CD4-positive, alpha-beta T cell (primary cell): ENCODE data around the gene PDLIM5. TPM values are rescaled to one million over a fixed set of nuclear protein-coding genes. Genes with fewer than 3 reads are reported as not detected.

Source experiments
- ATAC-seq: fragments of 200-7000 bp; cut with Tn5 transposase; one replicate; pipeline ENCODE4 v1.10.0; 2022; ENCODE audit warnings: mild to moderate bottlenecking; ENCODE audit not compliant: poor library complexity
- CTCF ChIA-PET: fragments of 350-600 bp; sonication (Branson Sonifier 250); formaldehyde crosslinking; loops from one replicate; lab custom pipeline; 2021; ENCODE audit warnings: antibody characterized with exemption, inconsistent platforms; lab: Charles Lee
- POLR2A ChIA-PET: fragments of 350-600 bp; sonication (Branson Sonifier 250); formaldehyde crosslinking; loops from one replicate; lab custom pipeline; 2021; ENCODE audit warnings: antibody characterized with exemption, inconsistent platforms; lab: Charles Lee
- DNase-seq, 14 experiments: peaks; one replicate each; pipeline ENCODE4 v3.0.0-alpha.2; 2013 to 2020; ENCODE audit warnings: mixed read lengths in 2 of 14
- H3K27ac ChIP-seq, 2 donors: one replicate each; pipeline versions ENCODE4 v1.5.1 to v1.7.0; 2013; ENCODE audit warnings: low read length in 2 of 2, low read depth in 1 of 2, mild to moderate bottlenecking in 1 of 2
- H3K27me3 ChIP-seq, 2 experiments: 1 replicate in 1 of 2; 2 replicates in 1 of 2; pipeline versions ENCODE4 v1.6.1 to v1.7.0; 2013; ENCODE audit warnings: low read length in 2 of 2, control low read depth in 1 of 2, mild to moderate bottlenecking in 1 of 2, moderate library complexity in 1 of 2; ENCODE audit not compliant: insufficient read depth in 2 of 2, control insufficient read depth in 1 of 2
- H3K36me3 ChIP-seq: one replicate; pipeline ENCODE4 v1.6.1; 2013; ENCODE audit warnings: low read length, control low read depth; ENCODE audit not compliant: insufficient read depth
- H3K4me1 ChIP-seq: one replicate; pipeline ENCODE4 v1.6.1; 2013; ENCODE audit warnings: low read length, control low read depth; ENCODE audit not compliant: insufficient read depth
- H3K4me3 ChIP-seq: one replicate; pipeline ENCODE4 v1.5.1; 2013; ENCODE audit warnings: mild to moderate bottlenecking, low read length, moderate library complexity
- H3K9me3 ChIP-seq, 2 experiments: 1 replicate in 1 of 2; 2 replicates in 1 of 2; pipeline versions ENCODE4 v1.6.1 to v1.7.0; 2013; ENCODE audit warnings: low read length in 2 of 2, mild to moderate bottlenecking in 2 of 2, control low read depth in 1 of 2, moderate library complexity in 1 of 2; ENCODE audit not compliant: control insufficient read depth in 1 of 2, insufficient read depth in 1 of 2
- H3K27ac Mint-ChIP-seq: one replicate; pipeline ENCODE4 v1.8.0; 2020; ENCODE audit warnings: mixed read lengths
- H3K27me3 Mint-ChIP-seq: one replicate; pipeline ENCODE4 v1.8.0; 2021; ENCODE audit warnings: mixed read lengths
- H3K36me3 Mint-ChIP-seq: one replicate; pipeline ENCODE4 v1.8.0; 2021; ENCODE audit warnings: low read depth, mixed read lengths
- H3K4me1 Mint-ChIP-seq: one replicate; pipeline ENCODE4 v1.8.0; 2021; ENCODE audit warnings: low read depth, mixed read lengths
- H3K4me3 Mint-ChIP-seq: one replicate; pipeline ENCODE4 v1.8.0; 2020; ENCODE audit warnings: mild to moderate bottlenecking, mixed read lengths
- H3K9me3 Mint-ChIP-seq: one replicate; pipeline ENCODE4 v1.8.0; 2020; ENCODE audit warnings: mixed read lengths
- CTCF ChIP-seq: fragments of 200-600 bp; IDR thresholded peaks from one replicate; pipeline ENCODE4 v1.8.0; 2022; ENCODE audit warnings: antibody characterized with exemption, mild to moderate bottlenecking
- intact Hi-C, 2 experiments: fragments of 100-400 bp; cut with DNase I in 1 of 2; cut with micrococcal nuclease in 1 of 2; formaldehyde crosslinking; loops; one replicate each; pipeline versions ENCODE4 v1.15.1 to v1.9.0; 2023 to 2025; cut with DNase I, micrococcal nuclease
- total RNA-seq, 174 experiments: library from RNA in 2 of 174; stranded (reverse) in 2 of 174; gene quantifications; one replicate each; pipeline ENCODE4 v1.2.3 and lab custom pipeline; 2021 to 2026

Gene PDLIM5
- total RNA-seq, 2 experiments from 2014 or later, result 23.0 to 23.1 TPM

DNA sequence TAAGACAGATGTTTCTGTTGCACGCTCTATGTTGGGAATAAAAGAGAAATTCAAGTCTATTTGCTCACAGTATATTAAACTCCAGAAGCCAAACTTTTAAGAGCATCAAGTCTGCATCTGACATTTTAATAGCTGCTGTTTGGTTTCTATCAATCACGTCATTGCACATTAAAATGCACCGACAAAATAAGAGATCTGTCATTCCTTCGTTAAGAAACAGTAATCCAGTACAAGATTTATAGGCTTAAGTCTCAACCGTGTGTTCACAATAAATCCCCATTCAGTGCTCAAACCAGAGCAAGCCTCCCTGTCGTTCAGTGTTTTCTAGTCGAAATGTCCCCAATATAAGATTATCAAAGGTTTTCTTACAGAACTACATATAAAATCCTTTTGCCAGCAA lies 217.0 kb downstream of the PDLIM5 start:
- Mint-ChIP-seq H3K9me3 (no peaks in the 10 kb centered on the region), H3K4me3 (no peak overlapping the region), H3K27me3 (no peaks in the 10 kb centered on the region), H3K4me1 (no peaks in the 10 kb centered on the region), H3K36me3 (peaks cover 19% of the 10 kb centered on the region), H3K27ac (no peak overlapping the region)
- Histone ChIP-seq H3K4me3 (no peak overlapping the region), H3K27me3 (no peaks in the 10 kb centered on the region), H3K9me3 (no peaks in the 10 kb centered on the region), H3K36me3 (no peaks in the 10 kb centered on the region), H3K4me1 (no peaks in the 10 kb centered on the region), H3K27ac (no peak overlapping the region)
- intact Hi-C loops, result no loop called here
- DNase-seq, result no peak
- no peak for ATAC-seq
- POLR2A ChIA-PET, result no interaction called here
- no peak for TF ChIP-seq CTCF
- CTCF ChIA-PET, result no interaction called here

- Histone ChIP-seq H3K4me1 (no peaks in the 10 kb centered on the region), H3K9me3 (no peaks in the 10 kb centered on the region), H3K27ac (no peak overlapping the region), H3K27me3 (no peaks in the 10 kb centered on the region), H3K36me3 (no peaks in the 10 kb centered on the region), H3K4me3 (no peak overlapping the region)
- no peak overlapping the region for H3K4me3 Mint-ChIP-seq
- no peak for TF ChIP-seq CTCF
- POLR2A ChIA-PET, result no interaction called here
- CTCF ChIA-PET, result no interaction called here
- H3K27ac Mint-ChIP-seq, result no peak overlapping the region
- ATAC-seq, result no peak
- intact Hi-C loops, result no loop called here
- H3K36me3 Mint-ChIP-seq, result peaks cover 13% of the 10 kb centered on the region
- H3K9me3 Mint-ChIP-seq, result no peaks in the 10 kb centered on the region
- no peak for DNase-seq
- H3K4me1 Mint-ChIP-seq, result no peaks in the 10 kb centered on the region
- no peaks in the 10 kb centered on the region for H3K27me3 Mint-ChIP-seq
Observed at GRCh38 chr4:94669672-94670664, 218.2 kb downstream of the PDLIM5 start.

GRCh38 chr4:94671113-94671512 lies 219.4 kb downstream of the PDLIM5 start:
- H3K9me3 ChIP-seq, result no peaks in the 10 kb centered on the region
- Mint-ChIP-seq H3K27me3 (no peaks in the 10 kb centered on the region), H3K36me3 (peaks cover 6% of the 10 kb centered on the region), H3K4me1 (no peaks in the 10 kb centered on the region), H3K9me3 (no peaks in the 10 kb centered on the region), H3K27ac (no peak overlapping the region), H3K4me3 (no peak overlapping the region)
- no peaks in the 10 kb centered on the region for H3K27me3 ChIP-seq
- no peak overlapping the region for H3K27ac ChIP-seq
- DNase-seq, result no peak
- ATAC-seq, result no peak
- no peak overlapping the region for H3K4me3 ChIP-seq
- ChIA-PET CTCF (no interaction called here), POLR2A (no interaction called here)
- no peaks in the 10 kb centered on the region for H3K36me3 ChIP-seq
- TF ChIP-seq CTCF, result no peak
- intact Hi-C loops, result no loop called here
- no peaks in the 10 kb centered on the region for H3K4me1 ChIP-seq
